MM.1S (cell line): ENCODE measurements around the gene MUC3A.
"Not testable (repeated sequence)": the region's sequence is repeated elsewhere in the genome, so short reads cannot be mapped to it uniquely, and the experiment has no call there.

Experiments used
- CTCF ChIP-seq: fragments of 300-600 bp; sonication (generic); IDR thresholded peaks from 2 replicates; pipeline ENCODE4 v1.5.1; 2016; ENCODE audit warnings: antibody characterized with exemption, low read length, mixed read lengths
- EZH2 ChIP-seq: fragments of 300-600 bp; sonication (generic); optimal IDR thresholded peaks from 2 replicates; pipeline ENCODE3; 2017; ENCODE audit warnings: low read depth, mild to moderate bottlenecking, antibody characterized with exemption, low read length, mixed read lengths
- EZH2phosphoT487 ChIP-seq: fragments of 300-600 bp; sonication (generic); IDR thresholded peaks from 2 replicates; pipeline ENCODE4 v1.6.1; 2018; ENCODE audit warnings: antibody characterized with exemption, low read length

- not testable (repeated sequence) for TF ChIP-seq CTCF, EZH2, EZH2phosphoT487
Measured at GRCh38 chr7:100994671-100995070, 45.3 kb downstream of the MUC3A start.
